Measurements from ENCODE around the gene PEX26.
A peak's percentile ranks its signal among the peaks of the same experiment; 100 is the strongest.
"Not testable (repeated sequence)": the region's sequence is repeated elsewhere in the genome, so short reads cannot be mapped to it uniquely, and the experiment has no call there.

Gene PEX26

DNA sequence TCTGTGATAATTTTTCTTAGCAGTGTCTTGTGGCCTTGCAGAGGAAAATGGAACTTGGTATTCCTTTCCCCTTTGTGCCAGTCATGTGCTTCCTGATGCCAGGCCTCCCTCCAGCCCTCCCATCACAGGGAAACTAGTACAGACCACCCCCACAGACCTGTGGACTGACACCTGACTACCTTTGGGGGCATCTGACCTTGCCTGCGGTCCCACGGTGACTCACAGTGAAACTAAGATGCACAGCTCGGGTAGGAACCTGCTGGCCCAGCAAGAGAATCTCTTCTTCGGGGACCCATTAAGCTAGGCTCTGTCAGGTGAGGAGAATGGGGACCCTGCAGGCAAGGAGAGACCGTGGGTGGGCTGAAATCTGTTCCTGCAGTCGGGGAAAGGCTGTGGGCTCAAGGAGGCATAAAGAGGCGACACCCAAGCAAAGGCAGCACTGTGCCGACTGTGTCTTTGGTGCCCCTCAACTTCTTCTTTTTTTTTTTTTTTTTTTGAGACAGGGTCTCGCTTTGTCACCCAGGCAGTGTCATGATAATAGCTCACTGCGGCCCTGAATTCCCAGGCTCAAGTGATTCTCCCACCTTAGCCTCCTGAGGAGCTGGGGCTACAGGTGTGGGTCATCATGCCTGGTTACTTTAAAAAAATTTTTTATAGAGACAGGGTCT is 20.8 kb upstream of the PEX26 start:
- no peak for DNase-seq

GRCh38 chr22:18057568-18058209 is 20.1 kb upstream of the PEX26 start:
- peak in 1 of 2 experiments; percentile 6 for DNase-seq

DNA sequence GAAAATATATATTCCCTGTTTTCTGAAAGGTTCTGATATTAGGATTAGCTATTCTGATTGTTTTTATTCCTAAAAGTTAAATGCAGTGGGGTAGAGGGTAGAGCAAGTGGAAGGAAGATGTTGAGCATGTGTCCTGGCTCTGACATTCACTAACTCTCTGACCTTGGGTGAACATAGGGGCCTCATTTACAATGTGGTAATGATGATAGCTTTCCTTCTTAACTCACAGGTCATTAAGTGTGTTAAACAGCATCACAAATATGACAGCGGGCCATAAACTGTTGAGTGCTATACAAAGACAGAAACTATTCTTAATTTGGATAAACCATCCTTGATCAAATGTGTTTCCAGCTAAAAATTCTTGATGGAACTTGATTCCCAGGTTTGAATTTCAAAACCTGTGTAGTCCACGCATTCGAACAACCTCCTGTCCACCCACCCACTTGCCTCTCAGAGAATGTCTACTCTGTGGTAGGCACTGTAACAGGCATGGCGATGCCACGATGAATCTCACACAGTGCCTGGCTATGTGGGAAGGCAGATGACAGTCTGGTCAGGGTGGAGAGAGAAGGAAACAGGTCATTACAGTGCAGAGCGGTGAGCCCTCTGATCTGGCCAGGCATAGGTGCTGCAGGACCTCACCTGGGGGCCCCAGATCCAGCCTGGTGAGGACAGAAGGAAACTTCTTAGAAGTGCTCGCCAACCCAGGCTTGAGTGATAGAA is 19.3 kb upstream of the PEX26 start:
- no peak for DNase-seq

DNA sequence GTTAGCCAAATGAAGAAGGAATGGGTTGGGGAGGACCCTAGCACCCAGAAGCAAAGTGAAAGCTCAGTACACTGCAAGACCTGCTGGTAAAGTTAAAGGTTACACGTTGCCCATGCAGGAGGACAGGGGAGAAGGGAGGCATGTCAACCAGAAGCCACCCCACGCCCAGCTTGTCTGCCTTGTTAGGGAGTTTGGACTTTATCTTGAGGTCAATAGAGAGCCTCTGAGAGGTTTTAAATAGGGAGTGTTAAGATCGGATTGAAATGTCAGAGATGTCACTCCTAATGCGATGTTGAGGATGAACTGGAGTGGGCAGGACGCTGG is 18.7 kb upstream of the PEX26 start:
- no peak for DNase-seq

- no peak for DNase-seq
Measured at GRCh38 chr22:18059473-18059872, 18.3 kb upstream of the PEX26 start.

- DNase-seq, result no peak
Measured at GRCh38 chr22:18059991-18060390, 17.8 kb upstream of the PEX26 start.

- no peak for DNase-seq
Measured at GRCh38 chr22:18060646-18061620, 16.9 kb upstream of the PEX26 start.

DNA sequence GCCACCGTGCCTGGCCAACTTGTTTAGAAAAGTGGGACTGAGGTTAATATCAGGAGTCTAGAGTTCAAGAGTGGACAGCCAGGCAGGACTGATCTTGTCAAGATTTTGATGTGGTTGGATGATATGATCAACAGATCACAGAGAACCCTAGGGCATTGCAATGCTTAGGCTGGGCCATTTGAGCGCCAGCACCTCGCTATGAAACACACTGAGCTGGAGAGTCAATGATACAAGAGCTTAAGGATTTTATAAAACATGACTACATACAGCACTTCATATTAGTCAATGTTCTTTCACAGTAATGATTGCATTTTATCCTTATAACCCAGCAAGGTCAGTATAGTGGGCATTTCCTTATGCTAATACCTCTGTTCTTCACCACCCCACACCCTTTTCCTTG is 15.4 kb upstream of the PEX26 start:
- DNase-seq, result no peak

- DNase-seq, result no peak
Measured at GRCh38 chr22:18063306-18063705, 14.5 kb upstream of the PEX26 start.

DNA sequence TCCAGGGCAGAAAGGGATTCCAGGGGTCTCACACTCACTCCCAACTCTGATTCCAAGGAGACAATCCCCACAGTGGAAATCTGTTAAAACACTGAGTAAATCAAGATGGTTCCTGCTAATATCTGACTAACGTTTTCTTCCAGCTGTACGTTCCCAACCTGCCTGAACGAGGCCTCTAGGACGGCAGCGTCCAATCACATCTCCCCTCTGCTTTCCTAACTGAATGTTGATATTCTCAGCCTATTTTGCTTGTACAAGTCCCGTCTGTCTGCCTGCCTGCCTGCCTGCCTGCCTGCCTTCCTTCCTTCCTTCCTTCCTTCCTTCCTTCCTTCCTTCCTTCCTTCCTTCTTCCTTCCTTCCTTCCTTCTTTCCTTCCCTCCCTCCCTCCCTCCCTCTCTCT is 14.1 kb upstream of the PEX26 start:
- DNase-seq, result not testable (repeated sequence)

DNA sequence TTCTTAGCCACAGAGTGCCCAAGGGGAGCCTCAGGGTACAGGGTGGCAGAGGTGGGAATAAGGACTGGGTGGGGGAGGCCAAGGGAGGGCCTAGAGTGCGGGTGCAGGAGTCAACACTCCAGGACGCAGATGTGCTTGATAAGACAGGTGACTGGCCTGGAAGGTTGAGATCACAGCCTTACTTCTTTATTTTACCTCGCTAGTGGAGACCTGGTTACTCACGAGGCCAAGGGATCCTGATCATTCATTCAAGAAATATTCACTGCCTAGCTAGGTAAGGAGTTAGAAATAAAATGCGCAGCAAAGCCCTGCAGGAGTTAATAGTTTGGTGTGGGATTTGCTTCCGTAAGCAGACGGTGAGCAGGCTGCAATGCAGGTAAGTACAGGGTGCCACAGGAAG is 13.2 kb upstream of the PEX26 start:
- DNase-seq, result no peak

GRCh38 chr22:18065256-18065655 is 12.5 kb upstream of the PEX26 start:
- no peak for DNase-seq

GRCh38 chr22:18066181-18066859 is 11.5 kb upstream of the PEX26 start:
- no peak for DNase-seq

GRCh38 chr22:18067121-18067520 is 10.7 kb upstream of the PEX26 start:
- no peak for DNase-seq

DNA sequence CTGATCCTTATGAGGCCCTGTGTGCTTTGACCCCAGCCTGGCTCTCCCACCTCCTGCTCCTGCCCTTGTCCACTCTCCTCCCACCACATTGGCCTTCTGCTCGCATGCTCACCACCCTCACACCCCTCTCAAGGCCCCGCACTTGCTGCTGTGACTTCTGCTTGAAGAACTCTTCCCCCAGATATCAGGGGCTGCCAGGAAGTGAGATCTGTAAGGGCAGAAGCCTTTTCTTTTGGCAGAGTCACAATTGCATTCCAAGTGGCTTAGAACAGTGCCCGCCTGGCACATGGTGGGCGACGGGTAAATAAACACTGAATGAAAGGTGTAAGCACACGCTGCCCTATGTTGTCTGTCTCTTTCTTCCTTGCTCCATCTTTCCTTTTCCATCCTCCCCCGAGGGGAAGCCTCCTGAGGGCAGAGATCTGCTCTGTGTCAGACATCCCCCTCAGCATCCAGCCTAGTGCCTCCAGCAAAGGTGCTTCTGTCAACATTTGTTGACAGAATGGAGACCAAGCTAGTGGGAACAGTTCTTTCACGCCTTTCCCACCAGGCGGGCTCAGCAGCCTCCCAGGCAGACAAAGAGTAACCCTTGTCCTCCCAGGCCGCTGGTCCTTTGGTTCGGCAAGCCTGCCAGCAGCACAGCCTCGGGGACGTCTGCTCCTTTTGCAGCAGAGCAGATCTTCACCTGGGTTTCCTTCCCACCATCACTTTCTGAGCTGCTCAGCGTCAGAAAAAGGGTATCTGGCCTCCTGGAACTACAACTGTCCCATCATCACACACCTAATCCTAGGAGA is 10.0 kb upstream of the PEX26 start:
- no peak for DNase-seq

DNA sequence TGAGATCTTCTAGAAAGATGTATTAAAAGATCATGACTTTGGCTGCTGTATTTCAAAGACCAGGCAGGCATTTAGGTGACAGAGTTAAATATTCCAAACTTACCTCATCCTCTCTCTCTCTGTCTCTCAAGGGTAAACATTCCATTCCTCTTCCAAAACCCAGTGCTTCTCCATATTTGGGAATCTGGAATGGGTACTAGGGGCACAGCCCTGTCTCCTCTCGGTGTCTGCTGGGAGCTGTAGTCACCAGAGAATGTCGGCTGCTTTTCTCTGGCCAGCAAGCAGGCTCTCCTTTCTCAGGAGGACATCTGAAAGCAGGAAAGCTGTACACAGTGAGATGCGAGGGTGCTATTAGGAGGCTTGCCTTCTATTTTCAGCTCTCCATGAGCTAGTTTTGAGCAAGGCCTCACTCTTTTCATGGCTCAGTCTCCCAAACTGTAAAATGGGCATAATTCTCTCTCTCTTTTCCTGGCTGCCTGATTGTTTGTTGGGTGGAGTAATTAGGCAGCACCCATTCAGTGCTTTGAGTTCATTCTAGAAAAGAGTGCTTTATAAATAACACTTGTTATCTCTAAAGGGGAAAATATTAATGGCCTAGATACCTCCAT is 9.3 kb upstream of the PEX26 start:
- DNase-seq, result no peak

DNA sequence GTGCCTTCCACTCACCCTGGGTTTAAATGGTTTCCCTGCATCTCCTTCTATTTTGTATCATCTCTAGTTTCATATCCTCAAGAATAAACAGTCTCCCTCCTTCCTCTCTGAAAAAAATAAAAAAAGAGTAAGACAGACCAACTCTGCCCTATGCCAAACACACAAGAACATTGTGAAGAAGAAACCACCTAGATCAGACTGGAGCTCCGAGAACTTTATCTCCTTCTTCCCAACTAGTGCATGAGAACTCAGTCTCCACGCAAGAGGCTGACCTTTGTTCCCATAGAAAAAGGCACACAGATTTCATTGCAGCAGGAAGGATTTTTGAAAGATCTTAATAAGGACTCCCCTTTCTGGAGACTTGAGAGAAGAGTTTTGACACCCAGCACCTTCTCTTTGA is 8.7 kb upstream of the PEX26 start:
- no peak for DNase-seq

DNA sequence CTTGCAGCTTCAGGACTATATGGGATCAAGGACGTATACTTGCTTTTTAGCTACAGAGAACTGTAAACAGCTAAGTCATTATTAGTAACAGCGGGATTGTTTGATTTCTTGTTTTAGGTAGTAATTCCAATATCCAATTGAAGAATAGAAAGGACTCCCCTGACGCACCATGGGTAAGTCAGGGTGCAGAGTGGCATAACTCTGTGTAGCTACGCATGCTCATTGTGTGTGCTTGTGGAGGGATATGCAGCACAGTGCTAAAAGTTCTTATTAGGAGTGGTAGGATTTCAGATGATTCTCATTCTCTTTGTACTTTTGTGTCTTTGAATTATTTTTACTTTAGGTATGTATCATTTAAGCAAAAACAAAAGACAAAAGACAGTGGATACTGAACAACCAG is 7.7 kb upstream of the PEX26 start:
- DNase-seq, result no peak

DNA sequence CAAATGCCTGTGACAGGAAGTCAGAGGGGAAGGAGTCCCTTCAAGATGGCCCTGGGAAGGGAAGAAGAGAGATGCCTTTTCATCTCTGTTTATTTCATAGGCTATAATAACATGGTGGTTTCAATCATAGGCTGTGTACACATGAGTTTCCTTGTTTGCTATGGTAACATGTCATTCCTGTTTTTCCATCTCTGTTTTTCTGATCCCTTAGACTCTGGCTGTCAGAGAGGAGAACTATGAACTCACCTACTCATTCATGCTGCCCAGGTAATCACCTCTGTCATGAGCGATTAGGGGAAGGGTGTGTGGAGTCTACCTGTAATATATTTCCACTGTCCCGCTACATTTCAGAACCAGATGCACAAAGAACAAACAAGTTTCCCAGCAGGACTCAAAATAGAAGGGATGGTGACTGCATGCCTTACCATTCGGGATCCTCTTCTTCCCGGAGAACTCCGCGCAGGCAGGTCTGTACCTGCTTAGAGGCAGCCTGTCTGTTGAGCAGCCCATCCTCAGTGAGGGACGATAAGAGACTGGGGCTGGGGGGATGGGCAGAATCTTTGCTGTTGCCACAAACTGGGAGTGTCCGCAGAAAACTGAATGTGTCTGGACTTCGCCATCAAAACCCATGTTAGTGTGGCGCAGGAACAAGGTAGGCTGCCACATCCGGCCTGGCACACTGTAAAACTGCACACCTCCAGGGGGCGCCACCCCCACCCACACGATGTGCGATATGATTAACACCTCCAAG is 7.1 kb upstream of the PEX26 start:
- no peak for DNase-seq

DNA sequence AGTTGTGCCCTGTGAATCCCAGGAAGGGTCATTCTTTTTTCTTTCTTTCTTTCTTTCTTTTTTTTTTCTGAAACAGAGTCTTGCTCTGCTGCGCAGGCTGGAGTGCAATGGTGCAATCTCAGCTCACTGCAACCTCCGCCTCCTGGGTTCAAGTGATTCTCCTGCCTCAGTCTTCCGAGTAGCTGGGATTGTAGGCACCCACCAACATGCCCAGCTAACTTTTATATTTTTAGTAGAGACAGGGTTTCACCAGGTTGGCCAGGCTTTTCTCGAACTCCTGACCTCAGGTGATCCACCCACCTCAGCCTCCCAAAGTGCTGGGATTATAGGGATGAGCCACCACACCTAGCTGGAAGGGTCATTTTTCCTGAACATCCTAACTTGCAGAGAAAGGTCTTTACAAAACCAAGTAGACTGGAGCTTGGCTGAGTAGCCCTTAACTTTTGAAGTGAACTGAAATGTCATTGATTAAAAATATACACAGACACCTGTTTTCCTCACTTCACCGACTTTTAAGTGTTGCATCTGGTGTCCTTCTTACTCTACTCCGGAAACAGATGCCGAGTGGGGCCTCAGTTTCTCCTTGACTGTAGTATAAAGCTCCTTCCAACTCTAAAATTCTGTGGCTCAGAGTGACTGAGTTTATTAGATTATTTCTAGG is 6.4 kb upstream of the PEX26 start:
- not testable (repeated sequence) for DNase-seq
